ENCODE results near the gene CNTNAP5.

The CNTNAP5 gene

DNA sequence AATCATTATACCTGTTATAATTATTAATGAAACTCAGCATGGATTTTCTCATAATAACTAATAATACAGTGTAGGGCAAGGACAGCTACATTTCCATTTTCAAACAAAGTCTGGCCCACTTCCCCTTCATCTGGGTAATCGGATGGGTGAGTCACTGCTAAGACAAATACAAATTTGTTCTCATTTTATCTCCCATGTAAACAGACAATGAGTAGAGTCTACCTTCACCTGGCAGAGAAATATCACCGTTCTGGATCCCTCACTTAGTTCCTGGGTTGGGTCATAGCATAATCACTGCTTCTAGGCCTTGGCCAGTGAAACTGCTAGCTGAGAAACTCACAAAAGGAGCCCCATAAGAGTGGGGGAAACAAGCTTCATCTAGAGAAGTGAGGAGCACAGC is 9.2 kb downstream of the CNTNAP5 start:
- DNase-seq: no peak
- H3K4me3 ChIP-seq (ENCODE audit: low read depth, low read length): no peak overlapping the region
- no peaks in the 10 kb centered on the region for H3K27me3 ChIP-seq (replicated peaks)
- no peak overlapping the region for H3K27ac ChIP-seq
- TF ChIP-seq, protein P1, sequence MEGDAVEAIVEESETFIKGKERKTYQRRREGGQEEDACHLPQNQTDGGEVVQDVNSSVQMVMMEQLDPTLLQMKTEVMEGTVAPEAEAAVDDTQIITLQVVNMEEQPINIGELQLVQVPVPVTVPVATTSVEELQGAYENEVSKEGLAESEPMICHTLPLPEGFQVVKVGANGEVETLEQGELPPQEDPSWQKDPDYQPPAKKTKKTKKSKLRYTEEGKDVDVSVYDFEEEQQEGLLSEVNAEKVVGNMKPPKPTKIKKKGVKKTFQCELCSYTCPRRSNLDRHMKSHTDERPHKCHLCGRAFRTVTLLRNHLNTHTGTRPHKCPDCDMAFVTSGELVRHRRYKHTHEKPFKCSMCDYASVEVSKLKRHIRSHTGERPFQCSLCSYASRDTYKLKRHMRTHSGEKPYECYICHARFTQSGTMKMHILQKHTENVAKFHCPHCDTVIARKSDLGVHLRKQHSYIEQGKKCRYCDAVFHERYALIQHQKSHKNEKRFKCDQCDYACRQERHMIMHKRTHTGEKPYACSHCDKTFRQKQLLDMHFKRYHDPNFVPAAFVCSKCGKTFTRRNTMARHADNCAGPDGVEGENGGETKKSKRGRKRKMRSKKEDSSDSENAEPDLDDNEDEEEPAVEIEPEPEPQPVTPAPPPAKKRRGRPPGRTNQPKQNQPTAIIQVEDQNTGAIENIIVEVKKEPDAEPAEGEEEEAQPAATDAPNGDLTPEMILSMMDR (IDR thresholded peaks at IDR 0.05; ENCODE audit: low read depth, low read length, missing control alignments): no peak
- in situ Hi-C loops (cut with HindIII; ENCODE audit: low pct_ligation_motif_present, low sequenced_read_pairs): no loop called here
- H3K36me3 ChIP-seq (replicated peaks): no peaks in the 10 kb centered on the region

DNA sequence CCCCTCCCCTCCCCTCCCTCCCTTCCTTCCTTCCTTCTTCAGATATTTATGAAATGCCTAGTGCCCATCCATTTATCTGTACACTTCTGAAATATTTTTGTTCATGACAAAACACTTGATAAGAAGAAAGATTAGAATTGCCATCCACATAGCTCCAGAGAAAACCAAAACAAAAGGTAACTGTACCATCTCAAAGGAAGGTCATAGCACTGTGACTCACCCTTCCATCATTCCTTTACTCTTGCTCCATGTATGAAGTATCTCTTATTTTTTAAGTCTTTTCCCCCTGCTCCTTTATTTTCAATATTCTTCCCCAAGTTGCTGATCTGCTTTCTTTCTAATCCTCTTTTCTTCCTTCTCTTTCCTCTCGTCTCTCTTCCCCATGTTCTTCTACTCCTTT is 9.9 kb downstream of the CNTNAP5 start:
- TF ChIP-seq, protein P1 (IDR thresholded peaks at IDR 0.05; ENCODE audit: low read depth, low read length, missing control alignments): no peak
- H3K4me3 ChIP-seq (ENCODE audit: low read depth, low read length): no peak overlapping the region
- DNase-seq: no peak
- no peak overlapping the region for H3K27ac ChIP-seq
- in situ Hi-C loops (cut with HindIII; ENCODE audit: low pct_ligation_motif_present, low sequenced_read_pairs): no loop called here
- H3K27me3 ChIP-seq (replicated peaks): no peaks in the 10 kb centered on the region
- no peaks in the 10 kb centered on the region for H3K36me3 ChIP-seq (replicated peaks)

DNA sequence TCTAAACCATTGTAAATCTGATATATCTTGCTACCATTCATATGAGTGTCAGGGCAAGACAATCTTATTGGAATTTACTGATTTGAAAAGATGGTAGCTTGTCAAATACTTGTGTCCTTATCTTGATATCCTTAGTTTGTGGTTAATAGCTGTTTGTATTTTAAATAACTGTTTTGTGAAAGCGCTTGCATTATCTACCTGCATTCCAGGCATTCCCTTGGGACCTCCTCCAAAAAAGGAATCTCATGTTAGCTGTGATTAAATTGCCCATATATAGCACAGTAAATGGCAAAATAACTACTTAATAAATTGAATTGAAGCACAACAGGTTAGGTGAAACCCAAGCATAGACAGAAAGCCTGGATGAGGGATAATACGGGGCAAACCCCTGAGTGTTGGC is 13.9 kb downstream of the CNTNAP5 start:
- H3K27ac ChIP-seq: no peak overlapping the region
- no peaks in the 10 kb centered on the region for H3K27me3 ChIP-seq (replicated peaks)
- in situ Hi-C loops (cut with HindIII; ENCODE audit: low pct_ligation_motif_present, low sequenced_read_pairs): no loop called here
- TF ChIP-seq, protein P1 (IDR thresholded peaks at IDR 0.05; ENCODE audit: low read depth, low read length, missing control alignments): no peak
- no peak for DNase-seq
- no peak overlapping the region for H3K4me3 ChIP-seq (ENCODE audit: low read depth, low read length)
- no peaks in the 10 kb centered on the region for H3K36me3 ChIP-seq (replicated peaks)

GRCh38 chr2:124039762-124040291 is 14.7 kb downstream of the CNTNAP5 start:
- no peaks in the 10 kb centered on the region for H3K27me3 ChIP-seq (replicated peaks)
- no peaks in the 10 kb centered on the region for H3K36me3 ChIP-seq (replicated peaks)
- TF ChIP-seq, protein P1 (IDR thresholded peaks at IDR 0.05; ENCODE audit: low read depth, low read length, missing control alignments): no peak
- in situ Hi-C loops (cut with HindIII; ENCODE audit: low pct_ligation_motif_present, low sequenced_read_pairs): no loop called here
- no peak overlapping the region for H3K27ac ChIP-seq
- no peak for DNase-seq
- H3K4me3 ChIP-seq (ENCODE audit: low read depth, low read length): no peak overlapping the region

- Histone ChIP-seq H3K27me3 (replicated peaks) (no peaks in the 10 kb centered on the region), H3K27ac (no peak overlapping the region), H3K4me3 (ENCODE audit: low read depth, low read length) (no peak overlapping the region), H3K36me3 (replicated peaks) (no peaks in the 10 kb centered on the region)
- in situ Hi-C loops (cut with HindIII; ENCODE audit: low pct_ligation_motif_present, low sequenced_read_pairs): no loop called here
- no peak for DNase-seq
- TF ChIP-seq, protein P1 (IDR thresholded peaks at IDR 0.05; ENCODE audit: low read depth, low read length, missing control alignments): no peak
These were observed 20.8 kb downstream of the CNTNAP5 start for GRCh38 chr2:124045894-124046293.

- Histone ChIP-seq H3K4me3 (ENCODE audit: low read depth, low read length) (no peak overlapping the region), H3K27me3 (replicated peaks) (no peaks in the 10 kb centered on the region), H3K36me3 (replicated peaks) (no peaks in the 10 kb centered on the region), H3K27ac (no peak overlapping the region)
- TF ChIP-seq, protein P1 (IDR thresholded peaks at IDR 0.05; ENCODE audit: low read depth, low read length, missing control alignments): no peak
- no peak for DNase-seq
- in situ Hi-C loops (cut with HindIII; ENCODE audit: low pct_ligation_motif_present, low sequenced_read_pairs): no loop called here
These were observed 21.2 kb downstream of the CNTNAP5 start for GRCh38 chr2:124046332-124046731.

Data from brain microvascular endothelial cell (primary cell).